Breast epithelium (tissue), 3 donors: ENCODE results near the gene INPP5J.

Experiments
- POLR2A ChIP-seq: fragments of 450-650 bp; IDR thresholded peaks from one replicate; pipeline ENCODE4 v1.6.1; 2016; ENCODE audit warnings: antibody characterized with exemption, mild to moderate bottlenecking, moderate library complexity
- TF ChIP-seq, protein P1 (sequence below), 3 donors: fragments of 450-650 bp; IDR thresholded peaks; one replicate each; pipeline ENCODE4 v1.5.1; 2016 to 2017; ENCODE audit warnings: antibody characterized with exemption in 3 of 3, mild to moderate bottlenecking in 3 of 3, moderate library complexity in 3 of 3

GRCh38 chr22:31151872-31152271 is 29.1 kb downstream of the INPP5J start:
- TF ChIP-seq, protein P1, sequence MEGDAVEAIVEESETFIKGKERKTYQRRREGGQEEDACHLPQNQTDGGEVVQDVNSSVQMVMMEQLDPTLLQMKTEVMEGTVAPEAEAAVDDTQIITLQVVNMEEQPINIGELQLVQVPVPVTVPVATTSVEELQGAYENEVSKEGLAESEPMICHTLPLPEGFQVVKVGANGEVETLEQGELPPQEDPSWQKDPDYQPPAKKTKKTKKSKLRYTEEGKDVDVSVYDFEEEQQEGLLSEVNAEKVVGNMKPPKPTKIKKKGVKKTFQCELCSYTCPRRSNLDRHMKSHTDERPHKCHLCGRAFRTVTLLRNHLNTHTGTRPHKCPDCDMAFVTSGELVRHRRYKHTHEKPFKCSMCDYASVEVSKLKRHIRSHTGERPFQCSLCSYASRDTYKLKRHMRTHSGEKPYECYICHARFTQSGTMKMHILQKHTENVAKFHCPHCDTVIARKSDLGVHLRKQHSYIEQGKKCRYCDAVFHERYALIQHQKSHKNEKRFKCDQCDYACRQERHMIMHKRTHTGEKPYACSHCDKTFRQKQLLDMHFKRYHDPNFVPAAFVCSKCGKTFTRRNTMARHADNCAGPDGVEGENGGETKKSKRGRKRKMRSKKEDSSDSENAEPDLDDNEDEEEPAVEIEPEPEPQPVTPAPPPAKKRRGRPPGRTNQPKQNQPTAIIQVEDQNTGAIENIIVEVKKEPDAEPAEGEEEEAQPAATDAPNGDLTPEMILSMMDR (IDR thresholded peaks at IDR 0.05): no peak
- TF ChIP-seq POLR2A: no peak
